HEK293 (cell line): ENCODE data around the gene TTC23.

ENCODE experiments used
- CTCF ChIA-PET: fragments of 350-600 bp; formaldehyde crosslinking; extraction: SDS; loops from one replicate; lab custom pipeline; 2021; ENCODE audit warnings: antibody characterized with exemption; lab: Yijun Ruan, JAX
- POLR2A ChIA-PET: fragments of 300-600 bp; formaldehyde crosslinking; extraction: SDS; loops from one replicate; lab custom pipeline; 2020; ENCODE audit warnings: antibody characterized with exemption, inconsistent platforms; lab: Yijun Ruan, JAX
- H3K27ac ChIP-seq: fragments of 200-500 bp; sonication (Bioruptor generic); 2 replicates; pipeline ENCODE4 v1.5.1; 2014; ENCODE audit warnings: low read depth, low read length, control low read depth, inconsistent platforms; ENCODE audit errors: extremely low read depth
- H3K36me3 ChIP-seq, 2 experiments: fragments of 200-500 bp in 1 of 2; sonication (Bioruptor generic) in 1 of 2; 1 replicate in 1 of 2; 2 replicates in 1 of 2; pipeline ENCODE4 v1.5.1; 2014 to 2017; ENCODE audit warnings: inconsistent platforms in 2 of 2, low read length in 2 of 2; ENCODE audit not compliant: control insufficient read depth in 2 of 2, insufficient read depth in 1 of 2
- H3K4me1 ChIP-seq: fragments of 200-500 bp; sonication (Bioruptor generic); 2 replicates; pipeline ENCODE4 v1.5.1; 2014; ENCODE audit warnings: mild to moderate bottlenecking, low read length, inconsistent platforms; ENCODE audit not compliant: control insufficient read depth, insufficient read depth
- H3K4me3 ChIP-seq: 2 replicates; pipeline ENCODE4 v1.5.1; 2011; ENCODE audit warnings: low read depth, mild to moderate bottlenecking, control low read depth, low read length, moderate library complexity
- H3K9me3 ChIP-seq: fragments of 200-500 bp; sonication (Bioruptor generic); 2 replicates; pipeline ENCODE4 v1.5.1; 2014; ENCODE audit warnings: low read depth, low read length, inconsistent platforms; ENCODE audit not compliant: control insufficient read depth, insufficient read depth
- BCL6B ChIP-seq: fragments of 450-650 bp; formaldehyde crosslinking; IDR thresholded peaks from 2 replicates; pipeline ENCODE4 v1.5.1; 2017; ENCODE audit warnings: missing biosample characterization, missing genetic modification characterization
- GLI4 ChIP-seq: fragments of 450-650 bp; formaldehyde crosslinking; IDR thresholded peaks from 2 replicates; pipeline ENCODE4 v1.5.1; 2016; ENCODE audit warnings: missing biosample characterization, missing genetic modification characterization
- INSM2 ChIP-seq: fragments of 450-650 bp; formaldehyde crosslinking; IDR thresholded peaks from 2 replicates; pipeline ENCODE4 v1.5.1; 2016; ENCODE audit warnings: missing biosample characterization, missing genetic modification characterization
- OSR2 ChIP-seq: fragments of 450-650 bp; formaldehyde crosslinking; IDR thresholded peaks from 2 replicates; pipeline ENCODE4 v1.5.1; 2016; ENCODE audit warnings: missing biosample characterization, missing genetic modification characterization
- PATZ1 ChIP-seq: fragments of 450-650 bp; formaldehyde crosslinking; IDR thresholded peaks from 2 replicates; pipeline ENCODE4 v1.5.1; 2016; ENCODE audit warnings: missing biosample characterization, missing genetic modification characterization
- PRDM1 ChIP-seq: fragments of 450-650 bp; formaldehyde crosslinking; IDR thresholded peaks from 2 replicates; pipeline ENCODE4; 2016; ENCODE audit warnings: missing biosample characterization, missing genetic modification characterization
- ZBTB20 ChIP-seq: fragments of 450-650 bp; formaldehyde crosslinking; IDR thresholded peaks from 2 replicates; pipeline ENCODE4 v1.5.1; 2016; ENCODE audit warnings: missing biosample characterization, missing genetic modification characterization
- ZFP37 ChIP-seq: fragments of 450-650 bp; formaldehyde crosslinking; IDR thresholded peaks from 2 replicates; pipeline ENCODE4 v1.5.1; 2016; ENCODE audit warnings: missing biosample characterization, missing genetic modification characterization
- ZNF133 ChIP-seq: fragments of 450-650 bp; formaldehyde crosslinking; IDR thresholded peaks from 2 replicates; pipeline ENCODE4 v1.5.1; 2016; ENCODE audit warnings: missing biosample characterization, missing genetic modification characterization
- ZNF146 ChIP-seq: fragments of 450-650 bp; formaldehyde crosslinking; IDR thresholded peaks from 2 replicates; pipeline ENCODE4 v1.5.1; 2016; ENCODE audit warnings: missing biosample characterization, missing genetic modification characterization
- ZNF2 ChIP-seq: fragments of 450-650 bp; formaldehyde crosslinking; IDR thresholded peaks from 2 replicates; pipeline ENCODE4 v1.5.1; 2016; ENCODE audit warnings: missing biosample characterization, missing genetic modification characterization
- ZNF211 ChIP-seq: fragments of 450-650 bp; formaldehyde crosslinking; IDR thresholded peaks from 2 replicates; pipeline ENCODE4 v1.5.1; 2016; ENCODE audit warnings: low read depth, missing biosample characterization, missing genetic modification characterization
- ZNF274 ChIP-seq, 2 experiments: fragments of 200-500 bp in 1 of 2; fragments of 450-650 bp in 1 of 2; sonication (Bioruptor generic) in 1 of 2; formaldehyde crosslinking in 1 of 2; IDR thresholded peaks; 2 replicates each; pipeline versions ENCODE4 v1.5.1 to v1.6.1; 2014 to 2016; ENCODE audit warnings: borderline replicate concordance in 1 of 2, inconsistent platforms in 1 of 2, low read length in 1 of 2, missing biosample characterization in 1 of 2, missing genetic modification characterization in 1 of 2
- ZNF354C ChIP-seq: fragments of 450-650 bp; formaldehyde crosslinking; IDR thresholded peaks from 2 replicates; pipeline ENCODE4 v1.5.1; 2016; ENCODE audit warnings: missing biosample characterization, missing genetic modification characterization, low read depth, borderline replicate concordance
- ZNF362 ChIP-seq: fragments of 450-650 bp; formaldehyde crosslinking; IDR thresholded peaks from 2 replicates; pipeline ENCODE4 v1.5.1; 2016; ENCODE audit warnings: missing biosample characterization, missing genetic modification characterization
- ZNF423 ChIP-seq: fragments of 450-650 bp; formaldehyde crosslinking; IDR thresholded peaks from 2 replicates; pipeline ENCODE4 v1.5.1; 2016; ENCODE audit warnings: missing biosample characterization, missing genetic modification characterization
- ZNF510 ChIP-seq: fragments of 450-650 bp; formaldehyde crosslinking; IDR thresholded peaks from 2 replicates; pipeline ENCODE4 v1.5.1; 2018; ENCODE audit warnings: mild to moderate bottlenecking, missing genetic modification characterization, missing biosample characterization; ENCODE audit not compliant: insufficient replicate concordance
- ZNF514 ChIP-seq: fragments of 450-650 bp; formaldehyde crosslinking; IDR thresholded peaks from 2 replicates; pipeline ENCODE4 v1.5.1; 2016; ENCODE audit warnings: missing biosample characterization, missing genetic modification characterization
- ZNF580 ChIP-seq: fragments of 450-650 bp; formaldehyde crosslinking; IDR thresholded peaks from 2 replicates; pipeline ENCODE4 v1.5.1; 2016; ENCODE audit warnings: missing biosample characterization, missing genetic modification characterization
- ZNF600 ChIP-seq: fragments of 450-650 bp; formaldehyde crosslinking; IDR thresholded peaks from 2 replicates; pipeline ENCODE4 v1.5.1; 2016; ENCODE audit warnings: missing biosample characterization, missing genetic modification characterization
- ZNF776 ChIP-seq: fragments of 450-650 bp; formaldehyde crosslinking; IDR thresholded peaks from 2 replicates; pipeline ENCODE4 v1.5.0; 2017; ENCODE audit warnings: missing biosample characterization, missing genetic modification characterization, borderline replicate concordance
- ZSCAN18 ChIP-seq: fragments of 450-650 bp; formaldehyde crosslinking; IDR thresholded peaks from 2 replicates; pipeline ENCODE4 v1.5.1; 2016; ENCODE audit warnings: missing biosample characterization, missing genetic modification characterization
- ZSCAN23 ChIP-seq: fragments of 450-650 bp; formaldehyde crosslinking; IDR thresholded peaks from 2 replicates; pipeline ENCODE4 v1.5.1; 2016; ENCODE audit warnings: missing biosample characterization, missing genetic modification characterization
- ZXDB ChIP-seq: fragments of 450-650 bp; formaldehyde crosslinking; IDR thresholded peaks from 2 replicates; pipeline ENCODE4 v1.5.1; 2016; ENCODE audit warnings: missing biosample characterization, missing genetic modification characterization

TTC23 gene

GRCh38 chr15:99098426-99098825, 151.0 kb downstream of the TTC23 start (continued):
- no peak for TF ChIP-seq ZNF354C (tag by site-specific recombination)
- no peak for TF ChIP-seq PRDM1 (tag by site-specific recombination)
- no peak for TF ChIP-seq ZNF362 (tag by site-specific recombination)
- TF ChIP-seq GLI4 (tag by site-specific recombination), result no peak
- TF ChIP-seq, all 188 proteins: peak for 0

- ChIA-PET CTCF (interaction anchor here (0.7 to 6.2 kb wide), 5 partner anchors 75 to 655 kb away, joined by 3 to 118 read pairs (median 8); no protein-coding TSS in a partner anchor), POLR2A (interaction anchor here (0.7 kb wide), 1 partner anchor 7 kb away, joined by 3 read pairs; the partner anchor contains the start of gene SYNM)
- Histone ChIP-seq H3K4me1 (no peaks in the 10 kb centered on the region; the same call in 1 of the 2 replicates), H3K9me3 (no peaks in the 10 kb centered on the region), H3K36me3 (no peaks in the 10 kb centered on the region), H3K4me3 (no peak overlapping the region), H3K27ac (no peak overlapping the region)
- TF ChIP-seq ZNF514 (tag by site-specific recombination) (no peak), ZNF133 (no peak), ZNF423 (tag by site-specific recombination) (no peak), INSM2 (tag by site-specific recombination) (no peak), ZNF274 (IDR thresholded peaks at IDR 0.05; ENCODE audit: low read length) (no peak), ZNF274 (tag by site-specific recombination; IDR thresholded peaks at IDR 0.05; ENCODE audit: borderline replicate concordance) (no peak), ZNF146 (tag by site-specific recombination) (no peak), ZNF211 (tag by site-specific recombination) (no peak), ZBTB20 (no peak), ZSCAN18 (no peak), ZSCAN23 (tag by site-specific recombination) (no peak), ZXDB (no peak), ZNF510 (tag by site-specific recombination) (no peak)
Measured at GRCh38 chr15:99097441-99098410, 151.7 kb downstream of the TTC23 start.

- POLR2A ChIA-PET, result interaction anchor here (0.5 to 0.7 kb wide), 2 partner anchors 8 to 113 kb away, joined by 3 read pairs; partner anchors contain the start of gene SYNM
- Histone ChIP-seq H3K36me3 (no peaks in the 10 kb centered on the region), H3K9me3 (no peaks in the 10 kb centered on the region), H3K4me1 (no peaks in the 10 kb centered on the region; the same call in 1 of the 2 replicates), H3K27ac (no peak overlapping the region), H3K4me3 (no peak overlapping the region)
- CTCF ChIA-PET, result interaction anchor here (1.3 to 1.7 kb wide), 3 partner anchors 117 to 655 kb away, joined by 4 to 10 read pairs (median 8); no protein-coding TSS in a partner anchor
- no peak for TF ChIP-seq BCL6B (tag by site-specific recombination)
- no peak for TF ChIP-seq ZFP37
- TF ChIP-seq ZNF600 (tag by site-specific recombination), result no peak
- no peak for TF ChIP-seq ZNF2
- no peak for TF ChIP-seq ZNF580 (tag by site-specific recombination)
- TF ChIP-seq OSR2 (tag by site-specific recombination), result no peak
- no peak for TF ChIP-seq ZNF776 (tag by site-specific recombination)
- TF ChIP-seq PATZ1 (tag by site-specific recombination), result no peak
Measured at GRCh38 chr15:99096894-99097426, 152.4 kb downstream of the TTC23 start.
